Measurements from ENCODE around the gene TRIM56. TPM values are rescaled to one million over a fixed set of nuclear protein-coding genes. Genes with fewer than 3 reads are reported as not detected.
A peak's percentile ranks its signal among the peaks of the same experiment; 100 is the strongest.
"Not testable (repeated sequence)": the region's sequence is repeated elsewhere in the genome, so short reads cannot be mapped to it uniquely, and the experiment has no call there.

Gene TRIM56
- total RNA-seq, 3 donors from 2014 or later, result 23.9 to 26.8 (median 24.2) TPM

GRCh38 chr7:101077303-101078086, 7.8 kb upstream of the TRIM56 start:
- Mint-ChIP-seq H3K9me3 (no peaks in the 10 kb centered on the region), H3K4me3 (no peak overlapping the region), H3K27me3 (ENCODE audit: low read depth) (peaks cover 3% of the 10 kb centered on the region), H3K36me3 (ENCODE audit: insufficient read depth) (no peaks in the 10 kb centered on the region), H3K4me1 (ENCODE audit: low read depth) (peaks cover 6% of the 10 kb centered on the region)
- ATAC-seq, result peak; percentile 98 to 99
- DNase-seq, result peak; percentile 85

GRCh38 chr7:101081432-101081831, 3.8 kb upstream of the TRIM56 start:
- Mint-ChIP-seq H3K9me3 (no peaks in the 10 kb centered on the region), H3K4me1 (ENCODE audit: low read depth) (peaks cover 23% of the 10 kb centered on the region), H3K36me3 (ENCODE audit: insufficient read depth) (no peaks in the 10 kb centered on the region), H3K27me3 (ENCODE audit: low read depth) (no peaks in the 10 kb centered on the region), H3K4me3 (no peak overlapping the region)
- no peak for DNase-seq
- ATAC-seq, result no peak

GRCh38 chr7:101084865-101085161, 468 bp upstream of the TRIM56 start:
- Mint-ChIP-seq H3K27me3 (ENCODE audit: low read depth) (no peaks in the 10 kb centered on the region), H3K9me3 (no peaks in the 10 kb centered on the region), H3K4me3 (peak overlapping the region; percentile 96), H3K36me3 (ENCODE audit: insufficient read depth) (peaks cover 4% of the 10 kb centered on the region), H3K4me1 (ENCODE audit: low read depth) (peaks cover 35% of the 10 kb centered on the region)
- ATAC-seq (no peak), DNase-seq (no peak)

GRCh38 chr7:101087334-101088068, 2.2 kb downstream of the TRIM56 start:
- Mint-ChIP-seq H3K4me3 (no peak overlapping the region), H3K27me3 (ENCODE audit: low read depth) (no peaks in the 10 kb centered on the region), H3K4me1 (ENCODE audit: low read depth) (peaks cover 45% of the 10 kb centered on the region), H3K9me3 (no peaks in the 10 kb centered on the region), H3K36me3 (ENCODE audit: insufficient read depth) (peaks cover 9% of the 10 kb centered on the region)
- ATAC-seq (no peak), DNase-seq (no peak)

- Mint-ChIP-seq H3K4me1 (ENCODE audit: low read depth) (peaks cover 45% of the 10 kb centered on the region), H3K9me3 (no peaks in the 10 kb centered on the region), H3K4me3 (no peak overlapping the region), H3K36me3 (ENCODE audit: insufficient read depth) (peaks cover 12% of the 10 kb centered on the region), H3K27me3 (ENCODE audit: low read depth) (no peaks in the 10 kb centered on the region)
- DNase-seq, result no peak
- no peak for ATAC-seq
Observed at GRCh38 chr7:101088069-101088425, 2.8 kb downstream of the TRIM56 start.

- H3K9me3 Mint-ChIP-seq, result no peaks in the 10 kb centered on the region
- no peaks in the 10 kb centered on the region for H3K27me3 Mint-ChIP-seq (ENCODE audit: low read depth)
- no peak overlapping the region for H3K4me3 Mint-ChIP-seq
- no peak for ATAC-seq
- peaks cover 15% of the 10 kb centered on the region for H3K36me3 Mint-ChIP-seq (ENCODE audit: insufficient read depth)
- DNase-seq, result no peak
- H3K4me1 Mint-ChIP-seq (ENCODE audit: low read depth), result peaks cover 47% of the 10 kb centered on the region
Observed at GRCh38 chr7:101088858-101089529, 3.7 kb downstream of the TRIM56 start.

GRCh38 chr7:101089876-101090275, 4.6 kb downstream of the TRIM56 start:
- peaks cover 44% of the 10 kb centered on the region for H3K4me1 Mint-ChIP-seq (ENCODE audit: low read depth)
- DNase-seq (no peak), ATAC-seq (no peak)
- no peak overlapping the region for H3K4me3 Mint-ChIP-seq
- peaks cover 16% of the 10 kb centered on the region for H3K36me3 Mint-ChIP-seq (ENCODE audit: insufficient read depth)
- H3K9me3 Mint-ChIP-seq, result no peaks in the 10 kb centered on the region
- H3K27me3 Mint-ChIP-seq (ENCODE audit: low read depth), result no peaks in the 10 kb centered on the region

GRCh38 chr7:101092266-101092905, 7.1 kb downstream of the TRIM56 start:
- not testable (repeated sequence) for H3K27me3 Mint-ChIP-seq (ENCODE audit: low read depth); H3K4me3 Mint-ChIP-seq; H3K9me3 Mint-ChIP-seq; DNase-seq; ATAC-seq
- Mint-ChIP-seq H3K4me1 (ENCODE audit: low read depth) (peaks cover 32% of the 10 kb centered on the region), H3K36me3 (ENCODE audit: insufficient read depth) (peaks cover 16% of the 10 kb centered on the region)

GRCh38 chr7:101093906-101094305, 8.6 kb downstream of the TRIM56 start:
- Mint-ChIP-seq H3K4me3 (no peak overlapping the region), H3K27me3 (ENCODE audit: low read depth) (no peaks in the 10 kb centered on the region), H3K4me1 (ENCODE audit: low read depth) (peaks cover 27% of the 10 kb centered on the region), H3K36me3 (ENCODE audit: insufficient read depth) (peaks cover 14% of the 10 kb centered on the region), H3K9me3 (no peaks in the 10 kb centered on the region)
- ATAC-seq (no peak), DNase-seq (no peak)

GRCh38 chr7:101094376-101094775, 9.1 kb downstream of the TRIM56 start:
- no peaks in the 10 kb centered on the region for H3K9me3 Mint-ChIP-seq
- peaks cover 13% of the 10 kb centered on the region for H3K36me3 Mint-ChIP-seq (ENCODE audit: insufficient read depth)
- H3K4me1 Mint-ChIP-seq (ENCODE audit: low read depth), result peaks cover 23% of the 10 kb centered on the region
- H3K27me3 Mint-ChIP-seq (ENCODE audit: low read depth), result no peaks in the 10 kb centered on the region
- DNase-seq (no peak), ATAC-seq (no peak)
- no peak overlapping the region for H3K4me3 Mint-ChIP-seq

GRCh38 chr7:101094791-101095375, 9.6 kb downstream of the TRIM56 start:
- Mint-ChIP-seq H3K27me3 (ENCODE audit: low read depth) (peaks cover under 1% of the 10 kb centered on the region), H3K9me3 (no peaks in the 10 kb centered on the region), H3K4me1 (ENCODE audit: low read depth) (peaks cover 22% of the 10 kb centered on the region), H3K4me3 (no peak overlapping the region), H3K36me3 (ENCODE audit: insufficient read depth) (peaks cover 12% of the 10 kb centered on the region)
- peak; percentile 41 to 46 for ATAC-seq
- no peak for DNase-seq

- Mint-ChIP-seq H3K27me3 (ENCODE audit: low read depth) (peaks cover 11% of the 10 kb centered on the region), H3K36me3 (ENCODE audit: insufficient read depth) (peaks cover 7% of the 10 kb centered on the region), H3K4me1 (ENCODE audit: low read depth) (peaks cover 21% of the 10 kb centered on the region), H3K4me3 (no peak overlapping the region), H3K9me3 (no peaks in the 10 kb centered on the region)
- ATAC-seq, result no peak
- DNase-seq, result no peak
Observed at GRCh38 chr7:101096331-101096956, 11.2 kb downstream of the TRIM56 start.

GRCh38 chr7:101096957-101097347, 11.7 kb downstream of the TRIM56 start:
- peaks cover 13% of the 10 kb centered on the region for H3K27me3 Mint-ChIP-seq (ENCODE audit: low read depth)
- H3K36me3 Mint-ChIP-seq (ENCODE audit: insufficient read depth), result peaks cover 7% of the 10 kb centered on the region
- peaks cover 21% of the 10 kb centered on the region for H3K4me1 Mint-ChIP-seq (ENCODE audit: low read depth)
- no peaks in the 10 kb centered on the region for H3K9me3 Mint-ChIP-seq
- no peak for ATAC-seq
- DNase-seq, result no peak
- H3K4me3 Mint-ChIP-seq, result no peak overlapping the region

- ATAC-seq (no peak), DNase-seq (no peak)
- H3K9me3 Mint-ChIP-seq, result no peaks in the 10 kb centered on the region
- peaks cover 21% of the 10 kb centered on the region for H3K4me1 Mint-ChIP-seq (ENCODE audit: low read depth)
- H3K36me3 Mint-ChIP-seq (ENCODE audit: insufficient read depth), result peaks cover 7% of the 10 kb centered on the region
- no peak overlapping the region for H3K4me3 Mint-ChIP-seq
- H3K27me3 Mint-ChIP-seq (ENCODE audit: low read depth), result peaks cover 13% of the 10 kb centered on the region
Observed at GRCh38 chr7:101097561-101097960, 12.3 kb downstream of the TRIM56 start.
